ENCODE results near the gene THRB.

THRB gene

GRCh38 chr3:24264748-24265158 lies 229.9 kb downstream of the THRB start:
- DNase-seq (ENCODE audit: low spot score) = peak; percentile 42

- DNase-seq (ENCODE audit: low spot score) = no peak
Measured at GRCh38 chr3:24264011-24264410, 230.6 kb downstream of the THRB start.

GRCh38 chr3:24263069-24263668 lies 231.5 kb downstream of the THRB start:
- DNase-seq (ENCODE audit: low spot score) = no peak

- no peak for DNase-seq (ENCODE audit: low spot score)
Measured at GRCh38 chr3:24261521-24261920, 233.1 kb downstream of the THRB start.

GRCh38 chr3:24259901-24260512 lies 234.6 kb downstream of the THRB start:
- DNase-seq (ENCODE audit: low spot score) = no peak

- no peak for DNase-seq (ENCODE audit: low spot score)
Measured at GRCh38 chr3:24258727-24259600, 235.7 kb downstream of the THRB start.

- DNase-seq (ENCODE audit: low spot score) = no peak
Measured at GRCh38 chr3:24258260-24258659, 236.4 kb downstream of the THRB start.

- no peak for DNase-seq (ENCODE audit: low spot score)
Measured at GRCh38 chr3:24255414-24255813, 239.2 kb downstream of the THRB start.

GRCh38 chr3:24254649-24255048 lies 240.0 kb downstream of the THRB start:
- no peak for DNase-seq (ENCODE audit: low spot score)

- DNase-seq (ENCODE audit: low spot score) = no peak
Measured at GRCh38 chr3:24253336-24253735, 241.3 kb downstream of the THRB start.

- DNase-seq (ENCODE audit: low spot score) = no peak
Measured at GRCh38 chr3:24249523-24249922, 245.1 kb downstream of the THRB start.

GRCh38 chr3:24245056-24245455 lies 249.6 kb downstream of the THRB start:
- DNase-seq (ENCODE audit: low spot score) = no peak

- DNase-seq (ENCODE audit: low spot score) = no peak
Measured at GRCh38 chr3:24244491-24244890, 250.2 kb downstream of the THRB start.

GRCh38 chr3:24242012-24242698 lies 252.5 kb downstream of the THRB start:
- DNase-seq (ENCODE audit: low spot score) = peak; percentile 94

- no peak for DNase-seq (ENCODE audit: low spot score)
Measured at GRCh38 chr3:24240306-24240705, 254.3 kb downstream of the THRB start.

GRCh38 chr3:24237971-24238706 lies 256.5 kb downstream of the THRB start:
- DNase-seq (ENCODE audit: low spot score) = peak; percentile 70

GRCh38 chr3:24235121-24235520 lies 259.5 kb downstream of the THRB start:
- DNase-seq (ENCODE audit: low spot score) = no peak

GRCh38 chr3:24232784-24233183 lies 261.9 kb downstream of the THRB start:
- DNase-seq (ENCODE audit: low spot score) = no peak

- DNase-seq (ENCODE audit: low spot score) = no peak
Measured at GRCh38 chr3:24229468-24230221, 265.0 kb downstream of the THRB start.

GRCh38 chr3:24227635-24228034 lies 267.0 kb downstream of the THRB start:
- DNase-seq (ENCODE audit: low spot score) = no peak

GRCh38 chr3:24226397-24226796 lies 268.3 kb downstream of the THRB start:
- no peak for DNase-seq (ENCODE audit: low spot score)

All from kidney capillary endothelial cell (primary cell).